ENCODE data around the gene NLN.

Gene NLN

GRCh38 chr5:65796269-65796668, 74.3 kb downstream of the NLN start:
- TF ChIP-seq, protein P1, sequence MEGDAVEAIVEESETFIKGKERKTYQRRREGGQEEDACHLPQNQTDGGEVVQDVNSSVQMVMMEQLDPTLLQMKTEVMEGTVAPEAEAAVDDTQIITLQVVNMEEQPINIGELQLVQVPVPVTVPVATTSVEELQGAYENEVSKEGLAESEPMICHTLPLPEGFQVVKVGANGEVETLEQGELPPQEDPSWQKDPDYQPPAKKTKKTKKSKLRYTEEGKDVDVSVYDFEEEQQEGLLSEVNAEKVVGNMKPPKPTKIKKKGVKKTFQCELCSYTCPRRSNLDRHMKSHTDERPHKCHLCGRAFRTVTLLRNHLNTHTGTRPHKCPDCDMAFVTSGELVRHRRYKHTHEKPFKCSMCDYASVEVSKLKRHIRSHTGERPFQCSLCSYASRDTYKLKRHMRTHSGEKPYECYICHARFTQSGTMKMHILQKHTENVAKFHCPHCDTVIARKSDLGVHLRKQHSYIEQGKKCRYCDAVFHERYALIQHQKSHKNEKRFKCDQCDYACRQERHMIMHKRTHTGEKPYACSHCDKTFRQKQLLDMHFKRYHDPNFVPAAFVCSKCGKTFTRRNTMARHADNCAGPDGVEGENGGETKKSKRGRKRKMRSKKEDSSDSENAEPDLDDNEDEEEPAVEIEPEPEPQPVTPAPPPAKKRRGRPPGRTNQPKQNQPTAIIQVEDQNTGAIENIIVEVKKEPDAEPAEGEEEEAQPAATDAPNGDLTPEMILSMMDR (IDR thresholded peaks at IDR 0.05; ENCODE audit: control extremely low read depth, extremely low read depth, low read depth, missing control alignments), result no peak
- DNase-seq (ENCODE audit: extremely low spot score), result no peak
- CTCF ChIA-PET, result interaction anchor here (0.9 to 1.6 kb wide), 3 partner anchors 9 to 26 kb away, joined by 3 to 7 read pairs (median 4); no protein-coding TSS in a partner anchor
- POLR2A ChIA-PET, result no interaction called here

DNA sequence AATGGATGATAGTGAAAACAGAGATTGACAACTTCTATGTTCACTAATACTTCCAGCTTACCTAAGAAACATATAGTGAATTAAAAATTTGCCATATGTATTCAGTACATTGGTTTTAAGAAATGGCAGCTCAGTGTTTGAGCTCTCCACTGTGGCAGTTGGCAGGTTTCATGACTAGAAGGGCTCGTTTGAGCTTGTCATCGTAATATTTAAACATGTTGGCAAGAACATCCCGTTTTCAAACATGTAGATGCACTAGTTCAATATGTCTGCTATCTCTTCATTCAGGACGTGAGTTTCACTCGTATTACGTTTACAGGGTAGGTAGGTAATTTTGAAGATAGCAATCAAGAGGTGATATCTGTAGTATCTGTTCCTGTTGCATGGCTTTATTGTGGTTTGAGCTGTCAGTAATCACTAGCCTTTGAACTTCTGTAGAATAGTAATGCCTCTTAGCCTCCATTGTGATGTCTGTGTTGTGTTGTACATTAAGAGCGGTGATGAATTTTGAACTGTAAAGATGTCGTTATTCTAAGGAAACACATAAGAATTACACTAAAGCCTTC, 74.8 kb downstream of the NLN start:
- POLR2A ChIA-PET, result no interaction called here
- CTCF ChIA-PET, result interaction anchor here (0.9 to 1.6 kb wide), 4 partner anchors 9 to 27 kb away, joined by 3 to 7 read pairs (median 4); no protein-coding TSS in a partner anchor
- TF ChIP-seq, protein P1 (IDR thresholded peaks at IDR 0.05; ENCODE audit: control extremely low read depth, extremely low read depth, low read depth, missing control alignments), result no peak
- no peak for DNase-seq (ENCODE audit: extremely low spot score)

DNA sequence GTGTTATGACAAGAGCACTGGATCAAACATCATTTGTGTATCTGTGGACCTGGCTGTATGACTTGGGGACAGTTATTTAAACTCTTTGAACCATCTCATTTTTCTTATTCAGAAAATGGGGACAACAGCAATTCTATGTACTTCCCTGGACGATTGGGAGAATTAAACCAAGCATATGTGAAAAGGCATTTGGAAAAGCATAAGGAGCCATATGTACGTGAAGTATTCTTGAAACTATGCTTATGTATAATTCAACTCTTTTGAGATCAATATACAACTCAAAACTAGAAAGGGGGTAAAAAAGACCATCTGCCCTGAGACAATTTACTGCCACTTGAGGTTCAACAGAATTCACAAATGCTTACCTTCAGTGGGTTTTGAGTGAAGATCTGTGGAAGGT, 75.5 kb downstream of the NLN start:
- ChIA-PET POLR2A (no interaction called here), CTCF (interaction anchor here (0.9 to 1.6 kb wide), 3 partner anchors 8 to 24 kb away, joined by 3 to 7 read pairs (median 4); no protein-coding TSS in a partner anchor)
- no peak for DNase-seq (ENCODE audit: extremely low spot score)
- TF ChIP-seq, protein P1 (IDR thresholded peaks at IDR 0.05; ENCODE audit: control extremely low read depth, extremely low read depth, low read depth, missing control alignments), result no peak

GRCh38 chr5:65799857-65800256, 77.9 kb downstream of the NLN start:
- TF ChIP-seq, protein P1 (IDR thresholded peaks at IDR 0.05; ENCODE audit: control extremely low read depth, extremely low read depth, low read depth, missing control alignments), result no peak
- POLR2A ChIA-PET, result interaction anchor here (1.0 kb wide), 1 partner anchor 115 kb away, joined by 3 read pairs; no protein-coding TSS in a partner anchor
- DNase-seq (ENCODE audit: extremely low spot score), result no peak
- CTCF ChIA-PET, result no interaction called here

DNA sequence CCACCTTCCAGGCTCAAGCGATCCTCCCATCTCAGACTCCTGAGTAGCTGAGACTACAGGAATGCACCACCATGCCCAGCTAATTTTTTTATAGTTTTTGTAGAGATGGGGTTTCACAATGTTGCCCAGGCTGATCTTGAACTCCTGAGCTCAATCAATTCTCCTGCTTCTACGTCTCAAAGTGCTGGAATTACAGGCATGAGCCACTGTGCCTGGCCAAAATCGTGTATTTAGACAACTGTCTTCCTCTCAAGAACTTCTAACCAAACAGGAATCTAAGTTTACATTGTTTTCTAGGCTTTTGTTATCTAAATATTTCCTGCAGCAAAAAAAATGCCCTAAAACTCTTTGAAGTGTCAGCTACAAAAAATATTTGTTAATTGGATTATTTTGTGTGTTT, 78.8 kb downstream of the NLN start:
- TF ChIP-seq, protein P1 (IDR thresholded peaks at IDR 0.05; ENCODE audit: control extremely low read depth, extremely low read depth, low read depth, missing control alignments), result no peak
- CTCF ChIA-PET, result interaction anchor here (2.1 kb wide), 1 partner anchor 11 kb away, joined by 5 read pairs; no protein-coding TSS in a partner anchor
- no peak for DNase-seq (ENCODE audit: extremely low spot score)
- POLR2A ChIA-PET, result interaction anchor here (1.0 kb wide), 1 partner anchor 114 kb away, joined by 3 read pairs; no protein-coding TSS in a partner anchor

DNA sequence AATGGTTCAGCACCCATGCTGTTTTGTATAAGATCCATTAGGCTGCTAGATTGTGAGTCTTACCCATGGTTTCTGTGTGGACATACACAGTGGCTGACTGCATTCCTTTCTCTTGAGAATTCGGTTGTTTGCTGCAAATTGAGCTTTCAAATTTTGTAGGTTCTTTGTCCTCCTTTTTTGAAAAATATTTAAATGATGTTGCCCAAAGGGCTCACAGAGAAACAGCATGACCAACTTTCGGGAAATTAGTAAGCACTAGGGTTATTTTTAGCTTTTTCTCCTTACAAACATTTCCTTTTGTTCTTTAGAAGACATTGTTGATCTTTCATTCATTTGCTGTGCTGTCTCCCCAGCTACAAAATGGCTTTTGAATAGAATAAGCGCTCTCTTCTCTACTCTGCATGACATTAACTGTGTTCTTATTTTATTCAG, 79.4 kb downstream of the NLN start:
- ChIA-PET POLR2A (no interaction called here), CTCF (interaction anchor here (1.5 to 2.1 kb wide), 2 partner anchors 11 to 51 kb away, joined by 4 to 5 read pairs; no protein-coding TSS in a partner anchor)
- no peak for DNase-seq (ENCODE audit: extremely low spot score)
- TF ChIP-seq, protein P1 (IDR thresholded peaks at IDR 0.05; ENCODE audit: control extremely low read depth, extremely low read depth, low read depth, missing control alignments), result no peak

Measured in GM10248 (cell line).